OCI-LY7 (cell line): ENCODE measurements around the gene ATP6V0A4. TPM values are rescaled to one million over a fixed set of nuclear protein-coding genes. Genes with fewer than 3 reads are reported as not detected.

ENCODE experiments used
- BruUV-seq: library from RNA; stranded (reverse); fragments of 400-500 nt; replicated peaks from 2 replicates; lab custom pipeline; 2021; lab: Mats Ljungman, UMichigan
- CTCF ChIA-PET: fragments of 300-600 bp; sonication (Branson Sonifier 250); formaldehyde crosslinking; loops from one replicate; lab custom pipeline; 2022; ENCODE audit warnings: antibody characterized with exemption; ENCODE audit not compliant: unreplicated experiment; lab: Charles Lee
- POLR2A ChIA-PET: fragments of 300-600 bp; sonication (Branson Sonifier 250); formaldehyde crosslinking; loops from one replicate; lab custom pipeline; 2022; ENCODE audit warnings: antibody characterized with exemption; lab: Charles Lee
- DNase-seq: peaks from one replicate; pipeline ENCODE4 v3.0.0-alpha.2; 2015; ENCODE audit warnings: low spot score
- H2AFZ ChIP-seq: fragments of 200-600 bp; sonication (generic), shearing (Covaris generic); 2 replicates; pipeline ENCODE4 v1.6.1; 2014; ENCODE audit warnings: mild to moderate bottlenecking, antibody characterized with exemption, low read length, moderate library complexity
- H3K27ac ChIP-seq: fragments of 200-600 bp; sonication (generic); 2 replicates; pipeline ENCODE4 v1.5.1; 2014; ENCODE audit warnings: mixed run types, low read depth, mild to moderate bottlenecking, moderate library complexity, low read length, inconsistent platforms; ENCODE audit not compliant: poor library complexity, severe bottlenecking
- H3K36me3 ChIP-seq: fragments of 200-600 bp; sonication (generic); 2 replicates; pipeline ENCODE4 v1.6.1; 2014; ENCODE audit warnings: mild to moderate bottlenecking, antibody characterized with exemption, low read length, moderate library complexity, mixed read lengths; ENCODE audit not compliant: insufficient read depth
- H3K4me1 ChIP-seq: fragments of 200-600 bp; sonication (generic); 2 replicates; pipeline ENCODE4 v1.5.1; 2014; ENCODE audit warnings: mild to moderate bottlenecking, low read length; ENCODE audit not compliant: insufficient read depth, poor library complexity, severe bottlenecking
- H3K4me2 ChIP-seq: fragments of 200-600 bp; sonication (generic); 2 replicates; pipeline ENCODE4 v1.6.1; 2014; ENCODE audit warnings: mild to moderate bottlenecking, low read length
- H3K4me3 ChIP-seq: fragments of 200-600 bp; sonication (generic); 2 replicates; pipeline ENCODE4 v1.5.1; 2014; ENCODE audit warnings: mild to moderate bottlenecking, low read depth, low read length; ENCODE audit not compliant: poor library complexity, severe bottlenecking
- H3K79me2 ChIP-seq: fragments of 200-600 bp; sonication (generic); 2 replicates; pipeline ENCODE4 v1.6.1; 2016; ENCODE audit warnings: low read depth, mild to moderate bottlenecking, low read length, moderate library complexity, mixed read lengths; ENCODE audit not compliant: insufficient read depth
- H3K9me2 ChIP-seq: fragments of 200-600 bp; sonication (generic); 2 replicates; pipeline ENCODE4 v1.6.1; 2016; ENCODE audit warnings: mild to moderate bottlenecking, low read length, mixed read lengths; ENCODE audit not compliant: insufficient read depth
- H3K9me3 ChIP-seq: fragments of 200-600 bp; sonication (generic); 2 replicates; pipeline ENCODE4 v1.6.1; 2014; ENCODE audit warnings: mild to moderate bottlenecking, mixed run types, low read length, mixed read lengths
- H4K20me1 ChIP-seq: fragments of 200-600 bp; sonication (generic); 2 replicates; pipeline ENCODE4 v1.6.1; 2014; ENCODE audit warnings: mild to moderate bottlenecking, antibody characterized with exemption, low read length, moderate library complexity, mixed read lengths; ENCODE audit not compliant: insufficient read depth
- EZH2phosphoT487 ChIP-seq: fragments of 200-600 bp; sonication (generic); IDR thresholded peaks from 2 replicates; pipeline ENCODE4 v1.6.1; 2018; ENCODE audit warnings: low read depth, borderline replicate concordance, mild to moderate bottlenecking, mixed run types, antibody characterized with exemption, low read length, moderate library complexity, mixed read lengths
- intact Hi-C: fragments of 100-400 bp; cut with micrococcal nuclease; formaldehyde crosslinking; loops from one replicate; pipeline ENCODE4 v1.10.0; 2022; ENCODE audit not compliant: unreplicated experiment
- total RNA-seq, 2 experiments: library from RNA; depleted of rRNA in 1 of 2; stranded (reverse); fragments of >200 nt in 1 of 2; shearing (Covaris generic) in 1 of 2; gene quantifications; 2 replicates each; pipeline ENCODE4 v1.2.3, GENCODE V29; 2014 to 2022
- TF ChIP-seq, protein P1 (sequence below): fragments of 200-600 bp; sonication (generic); conservative IDR thresholded peaks from 2 replicates; pipeline ENCODE4 v1.5.1; 2014; ENCODE audit warnings: mild to moderate bottlenecking, antibody characterized with exemption, low read length, moderate library complexity, mixed read lengths

The ATP6V0A4 gene
- total RNA-seq, 2 experiments from 2014 or later = not detected

GRCh38 chr7:138837627-138838026, 39.6 kb upstream of the ATP6V0A4 start:
- Histone ChIP-seq H4K20me1 (no peaks in the 10 kb centered on the region), H3K9me3 (no peaks in the 10 kb centered on the region), H3K4me3 (no peak overlapping the region), H3K27ac (no peak overlapping the region), H2AFZ (no peak overlapping the region), H3K4me1 (no peaks in the 10 kb centered on the region), H3K79me2 (no peaks in the 10 kb centered on the region), H3K36me3 (no peaks in the 10 kb centered on the region), H3K9me2 (no peaks in the 10 kb centered on the region), H3K4me2 (no peak overlapping the region)
- ChIA-PET CTCF (no interaction called here), POLR2A (interaction anchor here (0.6 kb wide), 1 partner anchor 528 kb away, joined by 3 read pairs; no protein-coding TSS in a partner anchor)
- TF ChIP-seq, protein P1, sequence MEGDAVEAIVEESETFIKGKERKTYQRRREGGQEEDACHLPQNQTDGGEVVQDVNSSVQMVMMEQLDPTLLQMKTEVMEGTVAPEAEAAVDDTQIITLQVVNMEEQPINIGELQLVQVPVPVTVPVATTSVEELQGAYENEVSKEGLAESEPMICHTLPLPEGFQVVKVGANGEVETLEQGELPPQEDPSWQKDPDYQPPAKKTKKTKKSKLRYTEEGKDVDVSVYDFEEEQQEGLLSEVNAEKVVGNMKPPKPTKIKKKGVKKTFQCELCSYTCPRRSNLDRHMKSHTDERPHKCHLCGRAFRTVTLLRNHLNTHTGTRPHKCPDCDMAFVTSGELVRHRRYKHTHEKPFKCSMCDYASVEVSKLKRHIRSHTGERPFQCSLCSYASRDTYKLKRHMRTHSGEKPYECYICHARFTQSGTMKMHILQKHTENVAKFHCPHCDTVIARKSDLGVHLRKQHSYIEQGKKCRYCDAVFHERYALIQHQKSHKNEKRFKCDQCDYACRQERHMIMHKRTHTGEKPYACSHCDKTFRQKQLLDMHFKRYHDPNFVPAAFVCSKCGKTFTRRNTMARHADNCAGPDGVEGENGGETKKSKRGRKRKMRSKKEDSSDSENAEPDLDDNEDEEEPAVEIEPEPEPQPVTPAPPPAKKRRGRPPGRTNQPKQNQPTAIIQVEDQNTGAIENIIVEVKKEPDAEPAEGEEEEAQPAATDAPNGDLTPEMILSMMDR = no peak
- no peak for TF ChIP-seq EZH2phosphoT487
- BruUV-seq = no TSS peak
- intact Hi-C loops = no loop called here
- no peak for DNase-seq

DNA sequence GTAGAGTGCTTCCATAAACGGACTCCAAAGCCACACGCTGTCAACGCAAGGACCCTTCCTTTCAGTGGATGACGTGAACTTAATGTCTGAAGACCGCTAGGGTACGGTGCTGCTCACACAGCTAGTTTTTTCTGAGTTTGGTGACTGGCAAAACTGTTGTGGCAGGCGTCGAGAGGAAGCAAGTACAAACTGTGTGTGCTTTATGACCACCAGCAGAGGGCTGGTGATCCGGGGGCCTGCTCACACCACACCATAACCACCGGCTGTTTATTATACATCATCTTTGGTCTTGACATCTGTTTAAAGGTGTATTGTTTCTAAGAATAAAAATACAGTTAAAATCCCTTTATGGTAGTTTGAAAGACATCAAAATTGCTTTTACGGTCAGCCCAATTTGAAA, 37.1 kb upstream of the ATP6V0A4 start:
- no TSS peak for BruUV-seq

DNA sequence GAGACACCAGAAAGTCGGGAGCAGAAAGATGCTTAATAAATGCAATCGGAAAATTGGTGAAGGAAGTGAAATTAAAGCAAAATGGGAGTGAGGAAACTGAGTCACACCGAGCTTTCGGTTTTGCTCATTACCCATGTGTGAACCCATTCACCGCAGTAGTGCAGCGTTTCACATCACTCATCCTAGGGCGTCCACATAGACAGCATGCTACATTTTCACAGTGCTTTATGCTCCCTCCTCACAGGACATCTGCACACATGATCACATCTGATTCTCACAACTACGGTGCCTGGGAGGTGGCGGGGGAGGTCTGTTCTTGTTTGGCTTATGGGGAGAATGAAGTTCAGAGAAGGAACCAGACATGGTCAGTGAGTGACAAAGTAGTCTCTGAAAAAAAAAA, 36.6 kb upstream of the ATP6V0A4 start:
- Histone ChIP-seq H2AFZ (no peak overlapping the region), H3K79me2 (no peaks in the 10 kb centered on the region), H3K9me3 (no peaks in the 10 kb centered on the region), H3K9me2 (no peaks in the 10 kb centered on the region), H3K4me2 (no peak overlapping the region), H3K4me3 (no peak overlapping the region), H4K20me1 (no peaks in the 10 kb centered on the region), H3K36me3 (no peaks in the 10 kb centered on the region), H3K27ac (no peak overlapping the region), H3K4me1 (no peaks in the 10 kb centered on the region)
- BruUV-seq = no TSS peak
- ChIA-PET POLR2A (no interaction called here), CTCF (no interaction called here)
- no peak for DNase-seq
- intact Hi-C loops = no loop called here
- no peak for TF ChIP-seq EZH2phosphoT487
- TF ChIP-seq, protein P1 = no peak

More for the DNA sequence above, 37.1 kb upstream of the ATP6V0A4 start:
- no peak for DNase-seq
- H3K36me3 ChIP-seq = no peaks in the 10 kb centered on the region
- H3K4me2 ChIP-seq = no peak overlapping the region
- H3K27ac ChIP-seq = no peak overlapping the region
- no peaks in the 10 kb centered on the region for H3K4me1 ChIP-seq
- no peak overlapping the region for H2AFZ ChIP-seq
- intact Hi-C loops = no loop called here
- no peaks in the 10 kb centered on the region for H3K9me3 ChIP-seq
- ChIA-PET POLR2A (no interaction called here), CTCF (no interaction called here)
- H3K79me2 ChIP-seq = no peaks in the 10 kb centered on the region
- H4K20me1 ChIP-seq = no peaks in the 10 kb centered on the region
- TF ChIP-seq, protein P1 = no peak
- no peak for TF ChIP-seq EZH2phosphoT487
- H3K4me3 ChIP-seq = no peak overlapping the region
- H3K9me2 ChIP-seq = no peaks in the 10 kb centered on the region
